HCT116 (cell line): ENCODE measurements around the gene TOLLIP. TPM values are rescaled to one million over a fixed set of nuclear protein-coding genes. Genes with fewer than 3 reads are reported as not detected.

ENCODE experiments used
- ATAC-seq: fragments of 200-7000 bp; cut with Tn5 transposase; 2 replicates; pipeline ENCODE4 v1.9.1; 2020; ENCODE audit warnings: mild to moderate bottlenecking, moderate library complexity
- BruUV-seq: library from RNA; stranded (reverse); fragments of 400-500 nt; replicated peaks from 2 replicates; lab custom pipeline; 2021; lab: Mats Ljungman, UMichigan
- CTCF ChIA-PET: fragments of 300-600 bp; sonication (Branson Sonifier 250); formaldehyde crosslinking; loops from one replicate; lab custom pipeline; 2021; ENCODE audit warnings: antibody characterized with exemption; lab: Charles Lee
- POLR2A ChIA-PET: fragments of 300-600, 350-600 bp; sonication (Branson Sonifier 250); formaldehyde crosslinking; loops from one replicate; lab custom pipeline; 2021; ENCODE audit warnings: antibody characterized with exemption; lab: Charles Lee
- RAD21 ChIA-PET, 2 experiments: fragments of 300-600 bp; sonication (Branson Sonifier 250); formaldehyde crosslinking; loops; one replicate each; lab custom pipeline; 2023; ENCODE audit warnings: low total read pairs in 2 of 2; ENCODE audit not compliant: uncharacterized antibody in 2 of 2, unreplicated experiment in 2 of 2, low non-redundant PET in 1 of 2; lab: Charles Lee
- DNase-seq: peaks from one replicate; pipeline ENCODE4 v3.0.0-alpha.2; 2010; ENCODE audit warnings: low read depth, low spot score
- H2AFZ ChIP-seq: fragments of 200-600 bp; shearing (Covaris generic), sonication (generic); 2 replicates; pipeline ENCODE4 v1.6.1; 2017; ENCODE audit warnings: low read depth, mixed run types, mixed read lengths, antibody characterized with exemption, low read length; ENCODE audit not compliant: poor library complexity, severe bottlenecking
- H3K27ac ChIP-seq: 2 replicates; pipeline ENCODE4 v1.5.1; 2012; ENCODE audit warnings: low read depth, low read length
- H3K27me3 ChIP-seq: fragments of 200-600 bp; sonication (generic); 2 replicates; pipeline ENCODE4 v1.6.1; 2016; ENCODE audit warnings: mixed run types, low read length, mixed read lengths; ENCODE audit not compliant: insufficient read depth
- H3K36me3 ChIP-seq, 2 experiments: fragments of 200-500 bp in 1 of 2; fragments of 200-600 bp in 1 of 2; sonication (Bioruptor generic) in 1 of 2; sonication (generic) in 1 of 2; 2 replicates each; pipeline versions ENCODE4 v1.5.1 to v1.6.1; 2014 to 2016; ENCODE audit warnings: low read length in 2 of 2, inconsistent platforms in 1 of 2, mixed read lengths in 1 of 2, mixed run types in 1 of 2; ENCODE audit not compliant: insufficient read depth in 2 of 2, control insufficient read depth in 1 of 2
- H3K4me1 ChIP-seq, 2 experiments: fragments of 200-600 bp in 1 of 2; sonication (generic) in 1 of 2; 2 replicates each; pipeline versions ENCODE4 v1.5.1 to v1.6.1; 2012 to 2017; ENCODE audit warnings: low read length in 2 of 2, inconsistent platforms in 1 of 2, mild to moderate bottlenecking in 1 of 2, mixed read lengths in 1 of 2, mixed run types in 1 of 2, moderate library complexity in 1 of 2; ENCODE audit not compliant: insufficient read depth in 2 of 2, control insufficient read depth in 1 of 2
- H3K4me2 ChIP-seq: fragments of 200-600 bp; sonication (generic); 2 replicates; pipeline ENCODE4 v1.6.1; 2017; ENCODE audit warnings: mixed run types, low read length, mixed read lengths
- H3K4me3 ChIP-seq, 2 experiments: fragments of 200-600 bp in 1 of 2; sonication (generic) in 1 of 2; replicated peaks in 1 of 2; 2 replicates each; pipeline ENCODE4 v1.5.1; 2011 to 2016; ENCODE audit warnings: low read length in 2 of 2, control low read depth in 1 of 2, low read depth in 1 of 2, mild to moderate bottlenecking in 1 of 2, mixed read lengths in 1 of 2, mixed run types in 1 of 2
- H3K79me2 ChIP-seq: fragments of 200-600 bp; sonication (generic); 2 replicates; pipeline ENCODE4 v1.6.1; 2017; ENCODE audit warnings: mild to moderate bottlenecking, mixed run types, low read length, moderate library complexity, mixed read lengths; ENCODE audit not compliant: insufficient read depth
- H3K9ac ChIP-seq: fragments of 200-600 bp; sonication (generic); 2 replicates; pipeline ENCODE4 v1.6.1; 2016; ENCODE audit warnings: low read length, mixed read lengths
- H3K9me2 ChIP-seq: fragments of 200-600 bp; sonication (generic), shearing (Covaris generic); 2 replicates; pipeline ENCODE4 v1.6.1; 2017; ENCODE audit warnings: mixed run types, mild to moderate bottlenecking, moderate library complexity; ENCODE audit not compliant: insufficient read depth
- H3K9me3 ChIP-seq, 2 experiments: fragments of 200-500 bp in 1 of 2; fragments of 200-600 bp in 1 of 2; sonication (Bioruptor generic) in 1 of 2; sonication (generic) in 1 of 2; 2 replicates each; pipeline ENCODE4 v1.6.1; 2014 to 2017; ENCODE audit warnings: low read length in 2 of 2, mixed read lengths in 2 of 2, inconsistent platforms in 1 of 2, low read depth in 1 of 2, mild to moderate bottlenecking in 1 of 2, mixed run types in 1 of 2, moderate library complexity in 1 of 2; ENCODE audit not compliant: control insufficient read depth in 1 of 2, insufficient read depth in 1 of 2
- H4K20me1 ChIP-seq: fragments of 200-600 bp; sonication (generic), shearing (Covaris generic); 2 replicates; pipeline ENCODE4 v1.6.1; 2017; ENCODE audit warnings: mixed run types, mild to moderate bottlenecking, moderate library complexity; ENCODE audit not compliant: insufficient read depth
- ATF3 ChIP-seq: IDR thresholded peaks from 2 replicates; pipeline ENCODE4 v1.6.1; 2012
- CTCF ChIP-seq, 3 experiments: fragments of 200-600 bp in 1 of 3; sonication (generic) in 1 of 3; IDR thresholded peaks in 2 of 3; conservative IDR thresholded peaks in 1 of 3; 2 replicates each; pipeline ENCODE4 v1.5.1; 2012 to 2017; ENCODE audit warnings: low read depth in 2 of 3, low read length in 2 of 3, antibody characterized with exemption in 1 of 3, borderline replicate concordance in 1 of 3, control low read depth in 1 of 3, mild to moderate bottlenecking in 1 of 3, mixed read lengths in 1 of 3, mixed run types in 1 of 3, moderate library complexity in 1 of 3; ENCODE audit not compliant: insufficient read depth in 1 of 3
- ELF1 ChIP-seq: IDR thresholded peaks from 2 replicates; pipeline ENCODE4 v1.6.1; 2012; ENCODE audit warnings: low read depth, borderline replicate concordance
- MAX ChIP-seq: IDR thresholded peaks from 2 replicates; pipeline ENCODE4 v1.6.1; 2012
- POLR2A ChIP-seq: IDR thresholded peaks from 2 replicates; pipeline ENCODE4 v1.7.0; 2011; ENCODE audit warnings: borderline replicate concordance; ENCODE audit not compliant: insufficient read depth, insufficient read length; ENCODE audit errors: extremely low read depth
- RAD21 ChIP-seq: IDR thresholded peaks from 2 replicates; pipeline ENCODE4 v1.6.1; 2012; ENCODE audit warnings: low read depth, mild to moderate bottlenecking
- SIN3A ChIP-seq: IDR thresholded peaks from 2 replicates; pipeline ENCODE4 v1.6.1; 2012; ENCODE audit warnings: low read depth
- SRF ChIP-seq: IDR thresholded peaks from 2 replicates; pipeline ENCODE4 v1.6.1; 2012; ENCODE audit warnings: low read depth
- TCF7L2 ChIP-seq: IDR thresholded peaks from 2 replicates; pipeline ENCODE4 v1.7.0; 2011; ENCODE audit warnings: borderline replicate concordance, inconsistent platforms; ENCODE audit not compliant: insufficient read depth, insufficient read length; ENCODE audit errors: extremely low read depth
- ZNF274 ChIP-seq: fragments of 200-500 bp; sonication (Bioruptor generic); IDR thresholded peaks from 2 replicates; pipeline ENCODE4 v1.6.1; 2014; ENCODE audit warnings: mild to moderate bottlenecking, low read depth, low read length, inconsistent platforms
- intact Hi-C: fragments of 100-400 bp; cut with micrococcal nuclease; formaldehyde crosslinking; loops from 2 replicates; pipeline ENCODE4 v1.10.0; 2022
- total RNA-seq: library from RNA; stranded (reverse); gene quantifications from one replicate; pipeline ENCODE4 v1.2.1, GENCODE V29; 2021; ENCODE audit not compliant: unreplicated experiment

The TOLLIP gene
- total RNA-seq, 1 experiment from 2014 or later, result 28.5 TPM

- H3K9me2 ChIP-seq, result no peaks in the 10 kb centered on the region
- no peaks in the 10 kb centered on the region for H3K9me3 ChIP-seq
- ATAC-seq (no peak), DNase-seq (no peak)
- intact Hi-C loops, result no loop called here
- ChIA-PET RAD21 (no interaction called here), CTCF (no interaction called here), POLR2A (interaction anchor here (1.2 kb wide), 1 partner anchor 20 kb away, joined by 3 read pairs; no protein-coding TSS in a partner anchor)
- no peak overlapping the region for H3K4me3 ChIP-seq
- no peaks in the 10 kb centered on the region for H3K79me2 ChIP-seq
- no peaks in the 10 kb centered on the region for H3K27me3 ChIP-seq
- H3K4me2 ChIP-seq, result no peak overlapping the region
- no peaks in the 10 kb centered on the region for H4K20me1 ChIP-seq
- TF ChIP-seq MAX, result no peak
- no peak for TF ChIP-seq POLR2A
- TF ChIP-seq ATF3, result no peak
- TF ChIP-seq CTCF (IDR thresholded peaks at IDR 0.05 in 2 of 3, conservative IDR thresholded peaks at IDR 0.05 in 1 of 3; ENCODE audit: borderline replicate concordance in 1 of 3, insufficient read depth in 1 of 3, low read depth in 2 of 3, low read length in 2 of 3), result no peak
- TF ChIP-seq SIN3A, result no peak
- no peak for TF ChIP-seq SRF
- TF ChIP-seq TCF7L2, result no peak
- TF ChIP-seq RAD21, result no peak
- TF ChIP-seq ZNF274, result no peak
- no peak for TF ChIP-seq ELF1
- H3K27ac ChIP-seq, result no peak overlapping the region
- no peaks in the 10 kb centered on the region for H3K4me1 ChIP-seq
- no peak overlapping the region for H3K9ac ChIP-seq
- no peaks in the 10 kb centered on the region for H3K36me3 ChIP-seq
- BruUV-seq, result no TSS peak
- no peak overlapping the region for H2AFZ ChIP-seq
Measured at GRCh38 chr11:1353383-1354124, 44.1 kb upstream of the TOLLIP start.
